Nephron progenitor cell (in vitro differentiated cells): Measurements from ENCODE around the gene NAA80.
A peak's percentile ranks its signal among the peaks of the same experiment; 100 is the strongest.
"Not testable (repeated sequence)": the region's sequence is repeated elsewhere in the genome, so short reads cannot be mapped to it uniquely, and the experiment has no call there.

Experiments used
- DNase-seq: peaks from one replicate; pipeline ENCODE4 v3.0.0; 2021
- H3K27ac Mint-ChIP-seq: 2 replicates; pipeline ENCODE4 v1.8.0; 2021; ENCODE audit warnings: mild to moderate bottlenecking, moderate library complexity, mixed read lengths
- H3K27me3 Mint-ChIP-seq: 2 replicates; pipeline ENCODE4 v1.8.0; 2021; ENCODE audit warnings: mild to moderate bottlenecking, low read depth, mixed read lengths; ENCODE audit not compliant: poor library complexity
- H3K36me3 Mint-ChIP-seq: 2 replicates; pipeline ENCODE4 v1.8.0; 2021; ENCODE audit warnings: low read depth, mixed read lengths
- H3K4me1 Mint-ChIP-seq: 2 replicates; pipeline ENCODE4 v1.8.0; 2021; ENCODE audit warnings: mixed read lengths
- H3K4me3 Mint-ChIP-seq: 2 replicates; pipeline ENCODE4 v1.8.0; 2021; ENCODE audit warnings: mild to moderate bottlenecking, moderate library complexity, mixed read lengths
- H3K9me3 Mint-ChIP-seq: 2 replicates; pipeline ENCODE4 v1.8.0; 2021; ENCODE audit warnings: mild to moderate bottlenecking, moderate library complexity, mixed read lengths
- TF ChIP-seq, protein P1 (sequence below): fragments of 200-600 bp; sonication (generic); IDR thresholded peaks from 2 replicates; pipeline ENCODE4 v1.5.0; 2021; ENCODE audit warnings: antibody characterized with exemption

NAA80 gene

DNA sequence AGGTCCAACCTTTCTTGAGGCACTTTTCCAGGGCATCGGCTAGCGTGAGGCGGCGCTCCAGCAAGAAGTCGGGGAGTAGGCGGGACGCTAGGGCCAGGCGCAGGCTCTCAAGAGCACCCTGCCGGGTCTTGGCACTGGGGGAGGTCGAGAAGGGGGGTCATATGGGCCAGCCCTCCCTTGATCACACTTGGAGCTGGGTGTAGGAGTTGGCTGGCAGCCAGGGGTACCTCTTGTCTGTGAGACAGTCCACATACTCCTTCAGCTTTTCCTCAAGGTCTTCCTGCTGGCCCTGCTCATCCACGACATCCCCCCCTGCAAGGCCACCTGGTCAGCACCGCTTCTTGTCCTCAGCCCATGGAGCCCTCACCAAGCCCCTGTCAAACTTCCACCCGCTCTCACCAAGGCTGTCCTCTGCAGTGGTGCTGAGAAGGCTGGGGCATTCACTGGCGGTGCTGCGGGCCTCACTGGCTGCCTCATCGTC, 9.0 kb downstream of the NAA80 start:
- Mint-ChIP-seq H3K27me3 (no peaks in the 10 kb centered on the region), H3K9me3 (no peaks in the 10 kb centered on the region), H3K36me3 (peaks cover 16% of the 10 kb centered on the region), H3K4me1 (peaks cover 16% of the 10 kb centered on the region), H3K4me3 (peak overlapping the region; percentile 61), H3K27ac (no peak overlapping the region)
- TF ChIP-seq, protein P1, sequence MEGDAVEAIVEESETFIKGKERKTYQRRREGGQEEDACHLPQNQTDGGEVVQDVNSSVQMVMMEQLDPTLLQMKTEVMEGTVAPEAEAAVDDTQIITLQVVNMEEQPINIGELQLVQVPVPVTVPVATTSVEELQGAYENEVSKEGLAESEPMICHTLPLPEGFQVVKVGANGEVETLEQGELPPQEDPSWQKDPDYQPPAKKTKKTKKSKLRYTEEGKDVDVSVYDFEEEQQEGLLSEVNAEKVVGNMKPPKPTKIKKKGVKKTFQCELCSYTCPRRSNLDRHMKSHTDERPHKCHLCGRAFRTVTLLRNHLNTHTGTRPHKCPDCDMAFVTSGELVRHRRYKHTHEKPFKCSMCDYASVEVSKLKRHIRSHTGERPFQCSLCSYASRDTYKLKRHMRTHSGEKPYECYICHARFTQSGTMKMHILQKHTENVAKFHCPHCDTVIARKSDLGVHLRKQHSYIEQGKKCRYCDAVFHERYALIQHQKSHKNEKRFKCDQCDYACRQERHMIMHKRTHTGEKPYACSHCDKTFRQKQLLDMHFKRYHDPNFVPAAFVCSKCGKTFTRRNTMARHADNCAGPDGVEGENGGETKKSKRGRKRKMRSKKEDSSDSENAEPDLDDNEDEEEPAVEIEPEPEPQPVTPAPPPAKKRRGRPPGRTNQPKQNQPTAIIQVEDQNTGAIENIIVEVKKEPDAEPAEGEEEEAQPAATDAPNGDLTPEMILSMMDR, result no peak
- no peak for DNase-seq

DNA sequence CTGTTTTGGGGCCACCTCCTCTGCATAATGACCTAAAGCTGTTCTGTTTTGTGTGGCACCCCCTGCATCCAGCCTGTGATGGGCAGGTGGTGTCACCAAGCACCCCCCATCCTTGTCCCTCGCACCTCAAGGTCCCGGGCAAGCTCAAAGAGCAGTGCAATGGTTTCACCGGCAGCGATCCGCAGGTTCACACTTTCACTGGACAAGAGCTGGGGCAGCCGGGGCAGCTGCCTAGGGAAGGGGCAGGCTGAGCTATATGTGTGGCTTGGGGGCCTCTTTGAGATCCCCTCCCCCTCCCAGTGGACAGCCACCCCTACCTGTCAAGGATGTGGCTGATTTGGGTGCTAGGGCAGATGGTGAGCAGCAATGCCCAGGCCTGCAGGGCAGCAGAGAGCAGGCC, 10.1 kb downstream of the NAA80 start:
- TF ChIP-seq, protein P1, result no peak
- Mint-ChIP-seq H3K9me3 (no peaks in the 10 kb centered on the region), H3K36me3 (peaks cover 16% of the 10 kb centered on the region), H3K4me3 (no peak overlapping the region), H3K27ac (no peak overlapping the region), H3K4me1 (peaks cover 16% of the 10 kb centered on the region), H3K27me3 (peaks cover 2% of the 10 kb centered on the region)
- DNase-seq, result no peak

DNA sequence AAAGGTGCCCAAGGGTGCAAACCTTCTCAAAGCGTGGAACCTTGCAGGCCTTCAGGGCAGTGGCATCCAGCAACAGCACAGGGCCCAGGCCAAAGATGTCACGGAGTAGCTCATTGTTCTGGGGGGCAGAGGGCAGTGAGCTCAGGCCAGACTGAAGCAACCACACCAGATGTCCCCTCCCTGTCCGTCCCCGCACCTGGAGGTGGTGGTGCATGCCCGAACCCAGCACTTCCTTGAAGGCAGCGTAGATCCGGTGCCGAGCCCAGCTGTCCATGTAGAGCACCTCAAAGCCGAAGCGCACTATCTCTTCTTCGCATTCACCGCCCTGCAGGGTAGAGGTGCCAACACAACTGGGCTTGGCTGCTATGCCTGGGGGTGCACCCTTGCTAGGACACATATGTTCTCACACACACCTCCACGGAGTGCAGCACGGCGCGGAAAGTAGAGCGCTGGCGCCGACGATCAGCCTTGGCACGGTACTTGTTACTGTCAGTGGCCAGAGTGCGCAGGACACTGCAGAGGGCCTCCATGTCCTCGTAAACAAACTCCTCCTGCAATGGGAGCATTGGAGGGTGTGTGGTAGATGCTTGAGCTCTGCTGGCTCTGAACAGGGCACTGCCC, 10.7 kb downstream of the NAA80 start:
- H3K4me1 Mint-ChIP-seq, result peaks cover 16% of the 10 kb centered on the region
- TF ChIP-seq, protein P1, result no peak
- DNase-seq, result no peak
- peaks cover 16% of the 10 kb centered on the region for H3K36me3 Mint-ChIP-seq
- peak overlapping the region; percentile 75 for H3K27ac Mint-ChIP-seq
- H3K9me3 Mint-ChIP-seq, result no peaks in the 10 kb centered on the region
- no peak overlapping the region for H3K4me3 Mint-ChIP-seq
- peaks cover 2% of the 10 kb centered on the region for H3K27me3 Mint-ChIP-seq

DNA sequence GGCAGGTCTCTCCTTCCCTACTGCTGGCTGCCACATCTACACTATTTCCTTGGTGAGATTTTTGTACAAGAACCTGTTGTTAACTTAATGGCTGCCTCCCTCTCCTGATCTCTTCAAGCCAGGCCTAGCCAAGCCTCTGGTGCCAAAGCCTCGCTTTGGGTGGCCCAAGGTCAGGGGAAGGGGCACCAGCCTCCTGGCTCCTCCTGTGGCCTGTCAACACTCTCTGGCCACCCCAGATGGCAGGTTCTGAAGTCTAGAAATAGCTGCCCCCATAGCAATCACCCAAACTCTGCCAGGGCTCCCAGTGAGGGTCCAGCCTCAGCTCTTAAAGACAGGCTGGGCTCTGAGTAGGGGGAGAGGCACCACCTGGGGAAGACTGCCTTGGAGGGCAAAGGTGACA, 11.9 kb downstream of the NAA80 start:
- Mint-ChIP-seq H3K36me3 (peaks cover 16% of the 10 kb centered on the region), H3K4me3 (no peak overlapping the region), H3K27me3 (peaks cover 2% of the 10 kb centered on the region), H3K4me1 (peaks cover 8% of the 10 kb centered on the region), H3K27ac (no peak overlapping the region), H3K9me3 (no peaks in the 10 kb centered on the region)
- no peak for DNase-seq
- TF ChIP-seq, protein P1, result no peak

DNA sequence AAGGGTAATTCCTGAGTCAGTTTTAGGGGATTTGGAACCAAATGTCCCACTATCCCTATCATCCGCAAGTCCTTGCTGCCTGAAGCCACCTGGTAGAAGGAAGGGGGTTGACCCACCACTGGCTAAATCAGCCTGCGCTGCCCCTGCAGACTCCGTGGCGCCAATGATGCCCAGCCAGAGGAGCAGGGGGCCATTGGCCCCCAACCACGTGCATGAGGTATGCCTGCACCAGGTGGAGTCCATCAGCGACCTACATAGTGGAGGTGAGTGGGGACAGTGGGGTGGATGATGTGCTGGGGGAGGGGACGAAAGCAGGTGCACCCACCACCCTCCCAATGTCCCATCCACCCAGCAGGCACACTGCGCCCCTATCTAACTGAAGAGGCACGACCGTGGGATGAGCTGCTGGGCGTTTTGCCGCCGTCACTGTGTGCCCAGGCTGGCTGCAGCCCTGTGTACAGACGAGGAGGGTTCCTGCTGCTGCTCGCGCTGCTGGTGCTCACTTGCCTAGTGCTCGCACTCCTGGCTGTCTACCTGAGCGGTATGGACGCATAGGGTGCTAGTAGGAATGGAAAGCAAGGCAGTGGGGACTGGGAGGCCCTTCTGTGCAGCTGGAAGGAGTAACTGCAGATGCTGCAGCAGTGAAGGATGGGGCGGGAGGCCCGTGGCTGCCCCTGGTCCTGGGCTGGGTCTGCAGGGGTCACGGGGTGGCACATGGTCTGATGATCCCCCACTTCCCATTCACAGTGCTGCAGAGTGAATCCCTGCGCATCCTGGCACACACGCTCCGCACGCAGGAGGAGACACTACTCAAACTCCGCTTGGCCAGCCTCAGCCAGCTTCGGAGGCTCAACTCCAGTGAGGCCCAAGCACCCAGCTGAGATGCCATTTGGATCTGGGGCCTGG, 12.6 kb downstream of the NAA80 start:
- no peak overlapping the region for H3K4me3 Mint-ChIP-seq
- H3K27ac Mint-ChIP-seq, result no peak overlapping the region
- TF ChIP-seq, protein P1, result no peak
- peaks cover 16% of the 10 kb centered on the region for H3K36me3 Mint-ChIP-seq
- H3K4me1 Mint-ChIP-seq, result peaks cover 6% of the 10 kb centered on the region
- peaks cover 2% of the 10 kb centered on the region for H3K27me3 Mint-ChIP-seq
- DNase-seq, result no peak
- no peaks in the 10 kb centered on the region for H3K9me3 Mint-ChIP-seq

DNA sequence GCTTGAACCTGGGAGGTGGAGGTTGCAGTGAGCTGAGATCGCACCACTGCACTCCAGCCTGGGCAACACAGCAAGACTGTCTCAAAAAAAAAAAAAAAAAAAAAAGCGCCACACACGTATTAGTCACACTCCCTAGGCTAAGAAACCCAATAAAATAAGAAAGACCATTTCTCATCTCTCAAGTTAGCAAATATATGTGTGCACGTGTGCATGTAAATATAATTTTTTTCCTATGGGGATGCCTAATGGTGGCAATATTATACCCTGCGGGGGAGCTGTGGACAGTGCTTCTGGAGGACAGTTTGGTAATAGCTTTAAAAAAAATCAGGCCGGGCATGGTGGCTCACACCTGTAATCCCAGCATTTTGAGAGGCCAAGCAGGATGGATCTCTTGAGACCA, 15.1 kb downstream of the NAA80 start:
- not testable (repeated sequence) for H3K4me3 Mint-ChIP-seq, H3K4me1 Mint-ChIP-seq, H3K27me3 Mint-ChIP-seq, H3K27ac Mint-ChIP-seq, DNase-seq, H3K9me3 Mint-ChIP-seq
- peaks cover 11% of the 10 kb centered on the region for H3K36me3 Mint-ChIP-seq
